ENCODE results near the gene TMC5.
"Not testable (repeated sequence)": the region's sequence is repeated elsewhere in the genome, so short reads cannot be mapped to it uniquely, and the experiment has no call there.

TMC5 gene

GRCh38 chr16:19513377-19514053, 95.8 kb downstream of the TMC5 start:
- DNase-seq = no peak

GRCh38 chr16:19515757-19516156, 98.1 kb downstream of the TMC5 start:
- DNase-seq = no peak

DNA sequence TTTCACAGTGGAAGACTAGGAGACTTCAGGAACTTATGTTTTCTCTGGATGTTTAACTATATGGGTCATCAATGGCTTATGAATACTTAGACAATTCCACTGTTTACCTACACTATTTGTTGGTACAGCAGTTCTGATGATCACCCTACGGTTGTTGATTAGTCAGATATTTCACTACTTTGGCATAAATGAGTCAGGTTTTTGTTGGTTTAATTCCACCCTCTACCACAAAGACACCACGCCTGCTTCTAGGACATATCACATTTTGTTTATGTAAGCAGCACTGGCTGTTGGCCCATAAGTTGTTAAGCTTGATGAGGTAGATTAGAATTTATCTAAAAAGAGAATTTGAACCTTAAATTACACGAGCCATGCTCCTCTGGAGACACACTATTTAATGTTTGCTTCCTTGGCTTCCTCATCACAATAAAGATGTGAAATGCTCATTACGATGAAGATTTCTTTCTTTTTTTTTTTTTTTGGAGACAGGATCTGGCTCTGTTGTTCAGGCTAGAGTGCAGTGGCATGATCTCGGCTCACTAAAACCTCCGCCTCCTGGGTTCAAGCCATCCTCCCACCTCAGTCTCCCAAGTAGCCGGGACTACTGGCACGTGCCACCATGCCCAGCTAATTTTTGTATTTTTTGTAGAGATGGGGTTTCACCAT, 99.9 kb downstream of the TMC5 start:
- DNase-seq = peak in 1 of 5 donors; percentile 65

DNA sequence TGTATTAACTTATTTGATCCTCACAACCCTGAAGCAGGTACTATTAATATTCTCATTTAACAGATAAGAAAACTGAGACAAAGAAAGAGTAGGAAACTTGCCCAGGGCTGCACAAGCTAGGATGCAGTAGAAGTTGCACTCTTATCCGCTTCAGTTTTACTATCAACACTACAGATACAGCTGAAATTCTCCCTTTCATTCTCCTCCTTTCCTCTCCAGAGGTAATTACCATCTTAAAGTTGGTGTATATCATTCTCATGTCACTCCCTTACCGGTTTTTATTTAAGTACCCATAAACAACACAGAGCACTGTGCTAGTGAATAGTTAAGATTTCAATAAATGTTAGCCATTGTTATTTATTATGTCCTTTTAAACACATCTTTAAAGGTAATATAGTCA, 100.7 kb downstream of the TMC5 start:
- DNase-seq = no peak

DNA sequence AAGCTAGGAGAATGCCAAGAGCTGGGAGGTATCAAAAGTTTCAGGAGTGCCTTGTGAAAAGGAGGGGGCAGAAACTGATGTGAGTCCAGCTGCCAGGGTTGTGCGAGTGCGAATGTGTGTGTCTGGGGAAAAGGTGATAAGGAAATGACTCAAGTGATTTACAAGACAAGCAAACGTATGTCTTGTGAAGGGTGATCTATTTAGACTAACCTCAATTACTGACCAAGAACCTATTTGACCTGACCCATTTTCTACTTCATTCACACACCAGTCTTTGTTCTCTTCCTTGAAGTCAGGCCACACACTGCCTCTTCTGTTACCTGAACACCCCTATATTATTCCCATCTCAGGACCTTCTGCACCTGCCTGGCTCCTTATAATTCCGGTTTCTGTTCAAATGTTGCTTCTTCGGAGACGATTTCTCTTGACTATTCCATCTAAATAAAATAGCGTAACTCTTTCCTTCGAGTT, 103.2 kb downstream of the TMC5 start:
- peak in 1 of 5 donors; percentile 16 for DNase-seq

DNA sequence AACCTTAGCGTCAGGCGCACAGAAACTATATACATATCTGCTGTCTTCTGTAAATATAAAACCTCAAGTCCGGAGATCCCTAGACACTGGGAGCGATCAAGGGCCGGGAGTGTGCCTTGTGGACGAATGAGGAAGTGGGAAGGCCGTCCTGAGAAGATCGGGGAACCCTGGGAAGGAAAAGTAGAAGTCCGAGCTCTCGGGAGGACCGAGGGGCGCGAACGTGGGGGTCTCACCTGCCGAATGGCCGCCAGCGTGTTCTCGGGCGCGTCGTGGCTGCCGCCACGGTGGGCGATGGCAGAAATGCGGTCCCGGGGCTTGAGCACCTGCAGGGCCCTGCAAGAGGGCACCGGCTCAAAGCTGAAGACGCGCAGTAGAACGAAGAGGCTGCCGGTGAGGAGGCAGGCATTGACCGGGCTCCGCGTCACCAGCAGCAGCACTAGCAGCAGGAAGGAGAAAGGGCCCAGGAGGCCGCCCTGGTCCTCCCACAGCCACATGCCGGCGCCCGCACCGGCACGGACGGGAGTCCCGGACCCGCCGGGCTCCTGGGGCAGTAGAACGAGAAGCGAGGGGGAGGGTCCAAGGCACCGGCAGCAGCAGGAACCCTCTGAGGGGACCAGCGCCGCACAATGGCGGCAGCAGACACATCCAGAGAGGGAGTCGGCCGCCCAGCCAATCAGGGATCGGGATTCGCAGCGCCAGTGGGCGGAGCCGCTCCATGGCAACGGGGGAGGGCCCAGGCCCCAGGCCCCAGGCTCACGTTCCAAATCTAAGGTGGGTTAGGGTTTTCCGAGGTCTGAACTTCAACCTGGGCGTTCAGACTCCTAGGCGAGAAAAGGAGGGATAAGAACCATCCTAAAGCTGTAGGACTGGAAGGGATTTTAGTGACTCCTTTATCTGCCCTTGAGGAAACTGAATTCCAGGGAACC, 104.1 kb downstream of the TMC5 start, which contains the start of gene GDE1:
TSS of gene GDE1 (minus strand) at position 628 of the 926 bp plus-strand sequence. CDS start at position 494, 134 bp downstream.
- peak; percentile 83 to 92 (median 90) for DNase-seq

- no peak for DNase-seq
Measured at GRCh38 chr16:19522397-19522732, 104.7 kb downstream of the TMC5 start.

DNA sequence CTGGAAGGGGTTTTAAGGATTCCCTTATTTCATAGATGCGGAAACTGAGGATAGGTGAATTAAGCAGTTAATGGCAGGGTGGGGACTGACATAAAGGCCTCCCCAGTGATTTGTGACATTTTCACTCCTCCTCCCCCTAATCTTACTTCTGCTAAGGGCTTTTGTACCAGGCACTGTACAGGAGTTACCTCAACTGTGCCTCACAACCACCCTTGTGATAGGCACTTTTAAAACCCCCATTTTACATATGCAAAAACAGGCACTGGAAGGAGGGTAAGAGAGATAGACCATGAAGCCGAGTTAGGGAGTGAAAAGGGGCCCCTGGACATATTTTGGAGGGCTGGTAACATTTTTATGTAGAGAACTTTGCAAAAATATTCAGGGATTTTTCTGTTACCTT, 105.1 kb downstream of the TMC5 start:
- no peak for DNase-seq

- no peak for DNase-seq
Measured at GRCh38 chr16:19523184-19523558, 105.5 kb downstream of the TMC5 start.

- DNase-seq = peak; percentile 86 to 95 (median 93)
Measured at GRCh38 chr16:19523559-19524355, 106.1 kb downstream of the TMC5 start, which contains the start of gene CCP110. CCP110 (plus strand) TSS chr16:19523942; CDS start chr16:19527882, 3,940 bp downstream.

- DNase-seq = no peak
Measured at GRCh38 chr16:19524356-19524615, 106.6 kb downstream of the TMC5 start.

DNA sequence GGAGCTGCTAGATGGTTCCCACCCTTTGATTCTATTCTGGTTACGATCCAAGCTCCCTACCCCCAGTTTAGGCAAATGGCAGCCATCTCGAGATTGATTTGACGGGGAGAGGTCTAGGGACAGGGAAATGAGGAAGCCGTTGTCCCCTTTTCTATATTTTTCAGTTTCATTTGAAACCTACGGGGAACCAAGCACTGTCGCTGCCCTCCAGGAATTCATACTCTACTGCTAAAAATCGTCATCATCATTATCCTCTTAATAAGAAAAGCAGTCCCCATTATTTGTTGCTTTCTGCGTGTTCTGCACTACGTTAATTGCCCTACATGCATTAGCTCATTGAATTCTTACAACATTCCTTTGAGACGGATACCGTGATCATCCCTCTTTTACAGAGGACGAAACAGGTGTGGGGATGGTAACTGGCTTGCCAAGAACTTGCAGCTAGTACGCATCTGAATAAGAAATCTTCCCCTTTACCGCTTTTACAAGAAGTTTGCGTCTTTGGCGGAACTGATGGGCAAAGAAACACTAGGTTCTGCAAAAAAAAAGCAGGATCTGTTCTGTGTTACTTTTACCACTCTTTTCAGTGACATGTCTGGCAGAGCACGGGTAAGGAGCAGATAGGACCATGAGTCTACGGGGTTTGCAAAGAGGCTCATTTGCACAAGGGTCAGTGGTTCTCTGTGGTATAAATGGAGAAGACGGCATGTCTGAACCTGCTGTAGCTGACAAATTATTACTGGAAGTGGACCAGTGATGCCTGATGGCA, 107.1 kb downstream of the TMC5 start:
- DNase-seq = peak in 1 of 5 donors; percentile 4

DNA sequence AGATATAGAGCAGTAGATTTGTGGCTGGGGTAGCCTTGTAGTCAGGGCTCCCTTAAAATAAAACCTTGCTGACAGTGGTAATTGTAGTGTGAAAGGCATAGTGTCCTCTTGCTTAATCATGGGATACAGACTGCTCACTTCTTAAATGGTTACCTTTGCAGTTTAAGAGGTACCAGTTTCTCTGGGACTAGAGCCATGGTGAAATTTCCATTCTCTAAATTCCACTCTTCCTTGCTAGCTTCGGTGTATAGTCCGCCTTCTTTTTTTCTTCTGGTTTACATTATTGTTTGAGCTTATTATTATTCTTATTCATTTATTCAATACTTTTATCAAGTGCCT, 107.7 kb downstream of the TMC5 start:
- DNase-seq = no peak

GRCh38 chr16:19527161-19527560, 109.5 kb downstream of the TMC5 start:
- DNase-seq = no peak

- no peak for DNase-seq
Measured at GRCh38 chr16:19528666-19529065, 111.0 kb downstream of the TMC5 start.

DNA sequence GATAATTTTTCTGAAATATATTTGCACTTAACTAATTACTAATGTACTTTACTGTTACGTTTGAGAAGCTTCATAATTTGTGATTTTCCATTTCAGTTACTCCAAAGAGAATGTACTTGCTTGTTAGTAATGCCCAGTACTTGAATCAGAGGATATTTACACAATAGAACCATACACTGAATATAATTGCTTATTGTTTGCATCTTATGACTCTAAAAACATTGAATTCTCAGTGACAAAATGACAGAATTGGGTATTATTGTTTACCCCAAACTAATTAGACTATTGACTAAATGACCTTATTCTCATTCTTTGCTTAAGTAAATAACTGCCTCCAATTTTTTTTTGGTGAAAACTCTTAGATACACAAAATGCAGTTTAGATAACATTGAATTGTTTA, 114.9 kb downstream of the TMC5 start:
- no peak for DNase-seq

GRCh38 chr16:19540241-19540970, 122.7 kb downstream of the TMC5 start:
- no peak for DNase-seq

- no peak for DNase-seq
Measured at GRCh38 chr16:19542138-19542821, 124.6 kb downstream of the TMC5 start.

DNA sequence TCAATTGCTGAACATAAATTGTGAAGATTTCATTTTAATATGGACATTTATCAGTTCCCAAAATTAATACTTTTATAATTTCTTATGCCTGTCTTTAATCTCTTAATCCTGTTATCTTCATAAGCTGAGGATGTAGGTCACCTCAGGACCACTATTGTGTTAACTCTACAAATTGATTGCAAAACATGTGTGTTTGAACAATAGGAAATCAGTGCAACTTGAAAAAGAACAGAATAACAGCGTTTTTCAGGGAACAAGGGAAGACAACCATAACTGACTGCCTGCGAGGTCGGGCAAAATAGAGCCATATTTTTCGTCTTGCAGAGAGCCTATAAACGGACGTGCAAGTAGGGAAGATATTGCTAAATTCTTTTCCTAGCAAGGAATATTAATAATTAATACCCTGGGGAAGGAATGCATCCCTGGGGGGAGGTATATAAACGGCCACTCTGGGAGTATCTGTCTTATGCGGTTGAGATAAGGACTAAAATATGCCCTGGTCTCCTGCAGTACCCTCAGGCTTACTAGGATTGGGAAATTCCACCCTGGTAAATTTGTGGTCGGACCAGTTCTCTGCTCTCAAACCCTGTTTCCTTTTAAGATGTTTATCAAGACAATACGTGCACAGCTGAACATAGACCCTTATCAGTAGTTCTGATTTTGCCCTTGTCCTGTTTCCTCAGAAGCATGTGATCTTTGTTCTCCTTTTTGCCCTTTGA, 125.8 kb downstream of the TMC5 start:
- not testable (repeated sequence) for DNase-seq

DNA sequence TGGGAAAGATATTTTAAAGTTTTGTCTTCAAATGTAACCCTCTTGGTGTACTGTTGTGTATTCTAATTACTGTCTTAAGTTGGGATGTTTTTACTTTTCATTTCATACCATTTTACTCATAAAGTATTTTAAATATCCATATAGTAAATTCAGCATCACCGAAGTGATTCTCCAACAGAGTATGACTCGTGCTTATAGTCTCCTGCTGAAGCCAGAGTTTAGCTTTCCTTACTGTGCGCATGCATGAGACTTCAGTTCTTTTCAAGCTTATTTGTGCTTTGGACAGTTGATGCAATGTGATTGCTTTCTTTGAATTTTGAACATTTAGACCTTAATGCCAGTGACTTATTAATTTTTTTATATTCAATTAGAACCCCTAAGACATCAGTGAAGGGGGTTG, 130.5 kb downstream of the TMC5 start:
- DNase-seq = no peak

Measured in T-helper 1 cell (primary cell).